Measurements from ENCODE around the gene GRIP2.

GRIP2 gene

GRCh38 chr3:14481646-14482036 lies 58.5 kb downstream of the GRIP2 start:
- no peak for TF ChIP-seq CTCF (IDR thresholded peaks at IDR 0.05; ENCODE audit: low read depth, low read length, missing control alignments)
- no peak overlapping the region for H3K4me3 ChIP-seq (replicated peaks; ENCODE audit: low read depth, low read length)
- no peak for DNase-seq (ENCODE audit: extremely low read depth, low read depth)

GRCh38 chr3:14481018-14481645 lies 59.0 kb downstream of the GRIP2 start:
- no peak for TF ChIP-seq CTCF (IDR thresholded peaks at IDR 0.05; ENCODE audit: low read depth, low read length, missing control alignments)
- no peak for DNase-seq (ENCODE audit: extremely low read depth, low read depth)
- no peak overlapping the region for H3K4me3 ChIP-seq (replicated peaks; ENCODE audit: low read depth, low read length)

GRCh38 chr3:14480207-14481017 lies 59.7 kb downstream of the GRIP2 start:
- no peak for TF ChIP-seq CTCF (IDR thresholded peaks at IDR 0.05; ENCODE audit: low read depth, low read length, missing control alignments)
- no peak for DNase-seq (ENCODE audit: extremely low read depth, low read depth)
- no peak overlapping the region for H3K4me3 ChIP-seq (replicated peaks; ENCODE audit: low read depth, low read length)

DNA sequence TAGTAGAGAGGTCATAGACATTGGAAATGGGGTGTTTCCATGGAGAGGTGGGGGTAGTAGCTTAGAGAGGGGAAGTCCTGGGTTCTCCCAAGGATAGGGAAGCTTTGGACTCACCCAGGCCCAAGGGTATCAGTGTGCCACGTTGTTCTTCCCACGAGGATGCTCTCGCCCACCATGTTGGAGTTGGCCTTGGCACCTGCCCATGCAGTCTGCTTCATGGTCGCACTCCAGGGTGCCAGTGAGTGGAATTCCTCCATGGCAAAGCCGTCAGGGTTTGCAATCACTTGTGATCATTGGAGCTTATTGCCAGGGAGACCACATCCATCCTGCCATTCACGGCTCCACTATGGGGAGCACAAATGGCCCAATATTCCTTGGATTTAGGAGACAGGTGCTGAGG lies 60.6 kb downstream of the GRIP2 start:
- no peak for TF ChIP-seq CTCF (IDR thresholded peaks at IDR 0.05; ENCODE audit: low read depth, low read length, missing control alignments)
- DNase-seq (ENCODE audit: extremely low read depth, low read depth), result no peak
- no peak overlapping the region for H3K4me3 ChIP-seq (replicated peaks; ENCODE audit: low read depth, low read length)

GRCh38 chr3:14478956-14479550 lies 61.1 kb downstream of the GRIP2 start:
- H3K4me3 ChIP-seq (replicated peaks; ENCODE audit: low read depth, low read length), result no peak overlapping the region
- DNase-seq (ENCODE audit: extremely low read depth, low read depth), result no peak
- TF ChIP-seq CTCF (IDR thresholded peaks at IDR 0.05; ENCODE audit: low read depth, low read length, missing control alignments), result no peak

GRCh38 chr3:14477311-14477935 lies 62.7 kb downstream of the GRIP2 start:
- no peak for TF ChIP-seq CTCF (IDR thresholded peaks at IDR 0.05; ENCODE audit: low read depth, low read length, missing control alignments)
- DNase-seq (ENCODE audit: extremely low read depth, low read depth), result no peak
- H3K4me3 ChIP-seq (replicated peaks; ENCODE audit: low read depth, low read length), result no peak overlapping the region

Data from HFF-Myc (cell line).